Nephron (organoid): ENCODE measurements around the gene ZNF215.
A peak's percentile ranks its signal among the peaks of the same experiment; 100 is the strongest.

Experiments used
- H3K27ac Mint-ChIP-seq, 3 experiments: 2 replicates each; pipeline ENCODE4 v1.8.0; 2020; ENCODE audit warnings: mixed read lengths in 3 of 3, mild to moderate bottlenecking in 2 of 3, moderate library complexity in 1 of 3
- H3K27me3 Mint-ChIP-seq: 2 replicates; pipeline ENCODE4 v1.8.0; 2021; ENCODE audit warnings: low read depth, mild to moderate bottlenecking, moderate library complexity, mixed read lengths
- H3K36me3 Mint-ChIP-seq: 2 replicates; pipeline ENCODE4 v1.8.0; 2020; ENCODE audit warnings: low read depth, mixed read lengths
- H3K4me1 Mint-ChIP-seq: 2 replicates; pipeline ENCODE4 v1.8.0; 2020; ENCODE audit warnings: mixed read lengths
- H3K4me3 Mint-ChIP-seq, 3 experiments: 2 replicates each; pipeline ENCODE4 v1.8.0; 2020; ENCODE audit warnings: mild to moderate bottlenecking in 3 of 3, mixed read lengths in 3 of 3, moderate library complexity in 2 of 3
- H3K9me3 Mint-ChIP-seq: 2 replicates; pipeline ENCODE4 v1.8.0; 2020; ENCODE audit warnings: mixed read lengths
- TF ChIP-seq, protein P1 (sequence below), 3 experiments: fragments of 200-600 bp; sonication (generic); IDR thresholded peaks; one replicate each; pipeline ENCODE4 v1.5.0; 2021; ENCODE audit warnings: antibody characterized with exemption in 3 of 3; ENCODE audit not compliant: unreplicated experiment in 3 of 3

Gene ZNF215

DNA sequence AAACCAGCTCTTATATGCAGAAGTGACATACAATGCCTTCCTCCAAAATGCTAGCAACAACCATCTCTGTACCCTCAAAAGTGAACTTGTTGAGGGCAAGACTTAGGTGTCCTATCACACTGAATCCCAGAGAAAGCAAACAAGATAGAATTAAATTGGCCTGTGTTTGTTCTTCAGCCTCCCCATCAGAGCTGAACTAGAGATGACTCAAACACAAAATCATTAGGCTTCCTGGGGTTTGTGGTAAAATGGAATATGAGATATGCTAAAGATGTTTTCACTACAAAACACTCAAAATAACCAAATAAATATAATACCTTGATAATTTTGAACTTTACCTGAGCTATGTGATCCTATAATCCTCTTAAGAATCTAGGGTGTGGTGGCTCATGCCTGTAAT, 62.3 kb downstream of the ZNF215 start:
- peaks cover 20% of the 10 kb centered on the region for H3K4me1 Mint-ChIP-seq
- H3K4me3 Mint-ChIP-seq: no peak overlapping the region
- H3K36me3 Mint-ChIP-seq: no peaks in the 10 kb centered on the region
- H3K27ac Mint-ChIP-seq: no peak overlapping the region
- TF ChIP-seq, protein P1, sequence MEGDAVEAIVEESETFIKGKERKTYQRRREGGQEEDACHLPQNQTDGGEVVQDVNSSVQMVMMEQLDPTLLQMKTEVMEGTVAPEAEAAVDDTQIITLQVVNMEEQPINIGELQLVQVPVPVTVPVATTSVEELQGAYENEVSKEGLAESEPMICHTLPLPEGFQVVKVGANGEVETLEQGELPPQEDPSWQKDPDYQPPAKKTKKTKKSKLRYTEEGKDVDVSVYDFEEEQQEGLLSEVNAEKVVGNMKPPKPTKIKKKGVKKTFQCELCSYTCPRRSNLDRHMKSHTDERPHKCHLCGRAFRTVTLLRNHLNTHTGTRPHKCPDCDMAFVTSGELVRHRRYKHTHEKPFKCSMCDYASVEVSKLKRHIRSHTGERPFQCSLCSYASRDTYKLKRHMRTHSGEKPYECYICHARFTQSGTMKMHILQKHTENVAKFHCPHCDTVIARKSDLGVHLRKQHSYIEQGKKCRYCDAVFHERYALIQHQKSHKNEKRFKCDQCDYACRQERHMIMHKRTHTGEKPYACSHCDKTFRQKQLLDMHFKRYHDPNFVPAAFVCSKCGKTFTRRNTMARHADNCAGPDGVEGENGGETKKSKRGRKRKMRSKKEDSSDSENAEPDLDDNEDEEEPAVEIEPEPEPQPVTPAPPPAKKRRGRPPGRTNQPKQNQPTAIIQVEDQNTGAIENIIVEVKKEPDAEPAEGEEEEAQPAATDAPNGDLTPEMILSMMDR (IDR thresholded peaks at IDR 0.05; ENCODE audit: unreplicated experiment in 3 of 3): no peak
- H3K9me3 Mint-ChIP-seq: peaks cover 9% of the 10 kb centered on the region
- H3K27me3 Mint-ChIP-seq: no peaks in the 10 kb centered on the region

DNA sequence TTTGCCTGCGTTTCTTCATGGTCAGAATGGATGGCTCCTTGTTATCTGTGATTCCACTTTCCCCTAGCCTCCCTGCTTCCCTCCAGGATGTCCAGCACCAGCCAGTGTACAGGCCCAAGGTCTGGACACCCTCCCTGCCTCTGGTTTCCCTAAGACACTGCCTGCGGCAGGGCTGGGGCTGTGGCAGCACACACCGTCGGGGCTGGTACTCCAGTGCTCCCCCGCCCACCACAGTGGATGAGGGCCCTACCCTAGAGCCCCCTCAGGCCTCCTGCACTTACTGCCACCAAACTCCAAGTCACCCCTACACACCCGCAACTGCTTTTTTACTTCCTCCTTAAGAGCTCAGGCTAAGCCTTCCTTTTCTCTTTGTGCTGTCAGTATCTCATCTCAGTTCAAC, 65.0 kb downstream of the ZNF215 start:
- H3K4me1 Mint-ChIP-seq: peaks cover 21% of the 10 kb centered on the region
- TF ChIP-seq, protein P1 (IDR thresholded peaks at IDR 0.05; ENCODE audit: unreplicated experiment in 3 of 3): no peak
- no peaks in the 10 kb centered on the region for H3K27me3 Mint-ChIP-seq
- H3K4me3 Mint-ChIP-seq: no peak overlapping the region
- no peaks in the 10 kb centered on the region for H3K36me3 Mint-ChIP-seq
- peaks cover 4% of the 10 kb centered on the region for H3K9me3 Mint-ChIP-seq
- peak overlapping the region in 1 of 3 experiments; percentile 82 for H3K27ac Mint-ChIP-seq

DNA sequence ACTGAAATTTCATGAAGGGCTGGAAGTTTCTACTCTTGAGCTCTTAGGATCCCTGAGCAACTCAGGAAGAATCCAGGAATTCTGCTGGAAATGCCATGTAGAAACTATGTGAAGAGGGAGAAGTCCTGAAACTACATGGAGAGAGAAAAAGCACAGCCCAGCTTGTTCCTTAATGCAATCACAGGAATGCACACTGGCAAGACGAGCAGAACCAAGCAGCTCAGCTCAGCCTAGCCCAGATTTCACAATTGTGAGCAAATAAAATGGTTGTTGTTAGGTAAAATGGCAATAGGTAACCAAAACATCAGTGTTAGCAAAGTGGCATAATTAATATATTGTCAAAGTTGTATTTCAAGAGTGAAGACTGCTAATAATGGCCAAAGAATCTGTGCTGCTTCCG, 65.8 kb downstream of the ZNF215 start:
- no peaks in the 10 kb centered on the region for H3K27me3 Mint-ChIP-seq
- peaks cover 21% of the 10 kb centered on the region for H3K4me1 Mint-ChIP-seq
- no peaks in the 10 kb centered on the region for H3K9me3 Mint-ChIP-seq
- no peaks in the 10 kb centered on the region for H3K36me3 Mint-ChIP-seq
- peak overlapping the region in 2 of 3 experiments; percentile 34 to 82 for H3K27ac Mint-ChIP-seq
- TF ChIP-seq, protein P1 (IDR thresholded peaks at IDR 0.05; ENCODE audit: unreplicated experiment in 3 of 3): no peak
- H3K4me3 Mint-ChIP-seq: no peak overlapping the region

DNA sequence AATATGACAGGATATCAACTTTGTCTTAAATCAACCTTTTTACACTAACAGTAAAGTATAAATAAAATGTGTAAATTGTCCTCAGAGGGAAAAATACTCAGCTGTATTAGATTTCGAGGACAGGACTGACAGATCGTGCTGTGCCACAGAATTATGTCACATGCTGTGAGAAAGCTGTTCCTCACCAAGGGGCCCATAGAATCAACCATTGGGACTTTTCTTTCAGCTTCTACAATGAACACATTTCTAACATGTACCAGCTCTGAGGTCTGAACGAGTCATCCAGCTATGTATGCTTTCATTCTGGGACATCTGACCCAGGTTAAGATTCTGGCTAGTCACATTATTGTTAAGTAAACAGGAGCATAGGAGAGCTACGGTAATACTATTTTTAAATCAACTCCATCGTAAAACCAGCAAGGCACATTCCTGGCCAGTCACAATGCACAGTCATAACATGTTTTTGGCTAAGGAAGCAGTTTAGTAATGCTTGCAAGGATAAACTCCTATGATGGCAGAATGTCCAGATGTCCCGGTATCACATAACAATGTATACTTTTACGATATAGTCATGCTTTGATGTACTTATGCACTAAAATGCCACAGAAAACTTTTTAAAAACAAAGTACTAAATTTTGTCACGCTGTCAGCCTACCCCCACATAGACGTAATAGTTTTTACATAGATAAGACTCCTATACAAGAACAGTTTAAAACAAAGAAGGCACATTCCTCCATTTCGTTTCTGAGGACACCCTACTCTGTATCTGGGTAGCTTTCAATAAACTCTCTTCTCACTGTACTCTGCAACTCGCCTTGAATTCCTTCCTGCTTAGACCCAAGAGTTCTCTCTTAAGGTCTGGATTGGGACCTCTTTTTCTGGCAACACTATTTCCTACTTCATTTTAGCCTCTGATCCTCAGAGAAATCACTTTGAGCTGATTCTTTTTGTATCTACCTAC, 66.5 kb downstream of the ZNF215 start:
- H3K27ac Mint-ChIP-seq: peak overlapping the region; percentile 63 to 88 (median 82)
- H3K4me3 Mint-ChIP-seq: peak overlapping the region in 1 of 3 experiments; percentile 34
- TF ChIP-seq, protein P1 (IDR thresholded peaks at IDR 0.05; ENCODE audit: unreplicated experiment in 3 of 3): no peak
- peaks cover 21% of the 10 kb centered on the region for H3K4me1 Mint-ChIP-seq
- H3K9me3 Mint-ChIP-seq: no peaks in the 10 kb centered on the region
- H3K27me3 Mint-ChIP-seq: no peaks in the 10 kb centered on the region
- H3K36me3 Mint-ChIP-seq: no peaks in the 10 kb centered on the region

DNA sequence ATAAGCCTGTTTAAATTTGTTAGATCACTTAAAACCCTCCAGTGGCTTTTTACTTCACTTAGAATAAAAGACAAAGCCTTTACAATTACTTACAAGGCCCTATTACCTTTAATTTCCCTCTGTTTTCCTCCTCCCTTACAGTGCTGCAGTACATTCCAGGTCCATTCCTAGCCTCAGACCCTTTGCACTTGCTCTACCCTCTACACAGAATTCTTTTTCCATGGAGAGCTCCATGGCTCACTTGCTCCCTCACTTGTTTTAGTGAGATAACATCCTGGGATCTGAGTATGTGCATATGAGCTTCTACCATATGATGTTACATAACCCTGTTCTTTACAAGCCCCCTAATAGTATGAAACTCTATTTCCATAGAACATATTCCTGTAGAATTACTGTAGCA, 69.5 kb downstream of the ZNF215 start:
- no peak overlapping the region for H3K27ac Mint-ChIP-seq
- H3K4me3 Mint-ChIP-seq: no peak overlapping the region
- peaks cover 21% of the 10 kb centered on the region for H3K4me1 Mint-ChIP-seq
- TF ChIP-seq, protein P1 (IDR thresholded peaks at IDR 0.05; ENCODE audit: unreplicated experiment in 3 of 3): no peak
- H3K9me3 Mint-ChIP-seq: no peaks in the 10 kb centered on the region
- H3K27me3 Mint-ChIP-seq: no peaks in the 10 kb centered on the region
- H3K36me3 Mint-ChIP-seq: peaks cover 15% of the 10 kb centered on the region
